ENCODE data around the gene PRKG1. TPM values are rescaled to one million over a fixed set of nuclear protein-coding genes. Genes with fewer than 3 reads are reported as not detected.

The PRKG1 gene
- total RNA-seq, 1 donor from 2014 or later, result 4.6 TPM

DNA sequence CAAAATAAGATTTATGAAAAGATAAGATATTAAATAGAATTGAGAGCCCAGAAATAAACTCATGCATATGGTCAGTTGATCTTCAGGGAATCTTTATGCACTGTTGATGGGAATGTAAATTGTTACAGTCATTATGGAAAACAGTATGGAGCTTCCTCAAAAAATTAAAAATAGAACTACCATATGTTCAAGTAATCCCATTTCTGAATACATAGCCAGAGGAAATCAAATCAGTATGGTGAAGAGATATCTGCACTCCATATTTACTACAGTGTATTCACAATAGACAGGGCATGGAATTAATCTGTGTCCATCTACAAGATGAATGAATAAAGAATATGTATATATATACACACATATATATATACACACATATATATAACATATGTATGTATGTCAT, 747.5 kb downstream of the PRKG1 start:
- Mint-ChIP-seq H3K36me3 (ENCODE audit: insufficient read depth) (no peaks in the 10 kb centered on the region), H3K4me3 (ENCODE audit: low read depth) (no peak overlapping the region), H3K4me1 (ENCODE audit: low read depth) (no peaks in the 10 kb centered on the region), H3K27me3 (no peaks in the 10 kb centered on the region), H3K27ac (no peak overlapping the region), H3K9me3 (ENCODE audit: low read depth) (peaks cover 7% of the 10 kb centered on the region)
- TF ChIP-seq, protein P1, sequence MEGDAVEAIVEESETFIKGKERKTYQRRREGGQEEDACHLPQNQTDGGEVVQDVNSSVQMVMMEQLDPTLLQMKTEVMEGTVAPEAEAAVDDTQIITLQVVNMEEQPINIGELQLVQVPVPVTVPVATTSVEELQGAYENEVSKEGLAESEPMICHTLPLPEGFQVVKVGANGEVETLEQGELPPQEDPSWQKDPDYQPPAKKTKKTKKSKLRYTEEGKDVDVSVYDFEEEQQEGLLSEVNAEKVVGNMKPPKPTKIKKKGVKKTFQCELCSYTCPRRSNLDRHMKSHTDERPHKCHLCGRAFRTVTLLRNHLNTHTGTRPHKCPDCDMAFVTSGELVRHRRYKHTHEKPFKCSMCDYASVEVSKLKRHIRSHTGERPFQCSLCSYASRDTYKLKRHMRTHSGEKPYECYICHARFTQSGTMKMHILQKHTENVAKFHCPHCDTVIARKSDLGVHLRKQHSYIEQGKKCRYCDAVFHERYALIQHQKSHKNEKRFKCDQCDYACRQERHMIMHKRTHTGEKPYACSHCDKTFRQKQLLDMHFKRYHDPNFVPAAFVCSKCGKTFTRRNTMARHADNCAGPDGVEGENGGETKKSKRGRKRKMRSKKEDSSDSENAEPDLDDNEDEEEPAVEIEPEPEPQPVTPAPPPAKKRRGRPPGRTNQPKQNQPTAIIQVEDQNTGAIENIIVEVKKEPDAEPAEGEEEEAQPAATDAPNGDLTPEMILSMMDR (IDR thresholded peaks at IDR 0.05; ENCODE audit: unreplicated experiment), result no peak
- no peak for DNase-seq (ENCODE audit: low spot score, unreplicated experiment)

DNA sequence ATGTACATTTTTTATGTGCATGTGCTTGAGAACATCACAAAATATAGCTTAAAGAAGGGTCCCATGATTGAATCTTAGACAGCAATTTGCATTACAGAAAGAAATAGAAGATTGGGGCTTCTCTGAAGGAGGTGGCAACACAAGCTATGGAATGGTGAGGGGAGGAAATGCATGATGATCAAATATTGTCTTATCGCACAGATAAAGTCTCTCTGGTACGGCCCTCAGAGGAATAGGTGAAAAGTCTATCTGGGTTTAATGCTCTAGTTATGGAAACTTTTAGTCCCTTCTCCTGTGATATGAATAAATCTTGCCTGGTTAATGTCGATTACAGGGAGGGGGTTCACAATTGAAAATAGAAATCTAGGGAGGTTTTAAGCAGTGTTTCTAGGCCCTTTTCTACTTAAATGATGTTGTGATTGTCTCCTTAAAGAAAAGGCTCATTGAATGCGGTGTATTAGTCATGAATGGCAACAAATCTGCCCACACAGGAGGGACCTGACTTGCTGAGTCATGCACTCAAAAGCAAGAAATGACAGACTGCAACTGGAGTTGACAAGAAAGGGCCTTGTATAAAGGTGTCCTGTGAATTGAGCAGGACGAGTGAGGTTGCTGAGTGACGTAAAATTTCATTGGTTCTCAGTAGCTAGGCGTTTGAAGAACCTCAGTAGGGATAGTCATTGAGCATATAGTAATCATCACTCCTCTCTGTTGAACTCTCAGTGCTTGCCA, 758.5 kb downstream of the PRKG1 start:
- no peaks in the 10 kb centered on the region for H3K27me3 Mint-ChIP-seq
- TF ChIP-seq, protein P1 (IDR thresholded peaks at IDR 0.05; ENCODE audit: unreplicated experiment), result no peak
- H3K36me3 Mint-ChIP-seq (ENCODE audit: insufficient read depth), result no peaks in the 10 kb centered on the region
- H3K4me1 Mint-ChIP-seq (ENCODE audit: low read depth), result no peaks in the 10 kb centered on the region
- H3K4me3 Mint-ChIP-seq (ENCODE audit: low read depth), result no peak overlapping the region
- H3K9me3 Mint-ChIP-seq (ENCODE audit: low read depth), result peaks cover 16% of the 10 kb centered on the region
- no peak overlapping the region for H3K27ac Mint-ChIP-seq
- no peak for DNase-seq (ENCODE audit: low spot score, unreplicated experiment)

DNA sequence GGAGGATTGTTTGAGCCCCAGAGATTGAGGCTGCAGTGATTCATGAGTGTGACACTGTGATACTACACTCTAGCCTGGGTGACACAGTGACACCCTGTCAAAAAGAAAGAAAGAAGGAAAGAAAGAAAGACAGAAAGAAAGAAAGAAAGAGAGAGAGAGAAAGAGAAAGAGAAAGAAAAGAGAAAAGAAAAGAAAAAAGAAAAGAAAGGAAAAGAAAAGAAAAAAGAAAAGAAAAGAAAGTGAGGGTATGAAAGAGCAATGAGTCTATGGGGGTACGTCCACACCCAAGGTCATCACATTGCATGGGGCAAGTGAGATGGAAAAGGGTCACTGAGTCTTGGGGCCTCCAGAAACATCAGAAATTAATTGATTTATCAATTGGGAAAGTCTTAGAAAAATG, 760.3 kb downstream of the PRKG1 start:
- H3K27me3 Mint-ChIP-seq, result no peaks in the 10 kb centered on the region
- TF ChIP-seq, protein P1 (IDR thresholded peaks at IDR 0.05; ENCODE audit: unreplicated experiment), result no peak
- H3K36me3 Mint-ChIP-seq (ENCODE audit: insufficient read depth), result no peaks in the 10 kb centered on the region
- H3K9me3 Mint-ChIP-seq (ENCODE audit: low read depth), result peaks cover 12% of the 10 kb centered on the region
- no peak overlapping the region for H3K4me3 Mint-ChIP-seq (ENCODE audit: low read depth)
- no peaks in the 10 kb centered on the region for H3K4me1 Mint-ChIP-seq (ENCODE audit: low read depth)
- DNase-seq (ENCODE audit: low spot score, unreplicated experiment), result no peak
- H3K27ac Mint-ChIP-seq, result no peak overlapping the region

DNA sequence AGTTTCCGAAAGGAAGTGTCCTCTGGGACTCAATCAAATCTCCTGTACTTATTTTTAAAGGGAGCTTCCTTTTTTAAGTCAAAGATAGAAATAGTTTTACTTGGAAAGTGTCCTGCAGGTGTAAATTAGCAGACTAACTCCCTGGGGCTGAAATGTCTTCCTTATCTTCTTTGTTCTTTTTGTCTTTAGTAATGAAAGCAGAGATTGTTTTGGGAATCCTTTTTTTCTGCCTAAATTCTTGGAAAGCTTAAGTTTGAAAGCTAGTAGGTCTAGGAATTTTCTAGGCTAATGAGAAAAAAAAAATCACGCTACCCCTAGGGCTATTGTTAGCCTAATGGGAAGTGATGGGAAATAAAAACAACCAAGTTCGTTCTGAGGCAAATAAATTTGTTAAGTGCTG, 764.2 kb downstream of the PRKG1 start:
- Mint-ChIP-seq H3K27ac (no peak overlapping the region), H3K4me1 (ENCODE audit: low read depth) (no peaks in the 10 kb centered on the region), H3K9me3 (ENCODE audit: low read depth) (peaks cover 16% of the 10 kb centered on the region)

DNA sequence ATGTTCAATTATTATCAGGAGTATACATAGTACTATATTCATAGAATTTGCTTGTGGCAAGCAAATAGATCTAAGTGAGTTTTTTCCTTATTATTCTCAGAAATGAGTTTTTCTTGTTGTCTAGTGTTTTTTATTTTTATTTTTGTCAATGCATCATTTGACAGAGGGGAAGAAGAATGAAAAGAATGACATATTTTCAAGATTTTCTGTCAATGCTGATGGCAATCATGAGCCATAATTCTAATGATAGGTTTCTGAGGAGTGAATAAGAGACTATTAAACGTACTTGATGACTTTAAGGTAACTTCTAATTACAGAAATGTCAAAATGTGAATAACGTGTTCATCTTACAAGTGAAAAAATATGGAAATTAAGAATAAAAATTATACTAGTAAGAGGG, 769.7 kb downstream of the PRKG1 start:
- no peak for DNase-seq (ENCODE audit: low spot score, unreplicated experiment)
- H3K27me3 Mint-ChIP-seq, result no peaks in the 10 kb centered on the region
- TF ChIP-seq, protein P1 (IDR thresholded peaks at IDR 0.05; ENCODE audit: unreplicated experiment), result no peak
- peaks cover 3% of the 10 kb centered on the region for H3K36me3 Mint-ChIP-seq (ENCODE audit: insufficient read depth)
- H3K4me3 Mint-ChIP-seq (ENCODE audit: low read depth), result no peak overlapping the region
- no peak overlapping the region for H3K27ac Mint-ChIP-seq
- peaks cover 3% of the 10 kb centered on the region for H3K9me3 Mint-ChIP-seq (ENCODE audit: low read depth)
- H3K4me1 Mint-ChIP-seq (ENCODE audit: low read depth), result no peaks in the 10 kb centered on the region

More for the DNA sequence above, 764.2 kb downstream of the PRKG1 start:
- peaks cover 3% of the 10 kb centered on the region for H3K36me3 Mint-ChIP-seq (ENCODE audit: insufficient read depth)
- no peaks in the 10 kb centered on the region for H3K27me3 Mint-ChIP-seq
- H3K4me3 Mint-ChIP-seq (ENCODE audit: low read depth), result no peak overlapping the region
- TF ChIP-seq, protein P1 (IDR thresholded peaks at IDR 0.05; ENCODE audit: unreplicated experiment), result no peak
- no peak for DNase-seq (ENCODE audit: low spot score, unreplicated experiment)

All from progenitor cell of endocrine pancreas (in vitro differentiated cells).